Thoracic aorta (tissue), 2 donors: Measurements from ENCODE around the gene SDHAF3. TPM values are rescaled to one million over a fixed set of nuclear protein-coding genes. Genes with fewer than 3 reads are reported as not detected.

ENCODE experiments used
- ATAC-seq: fragments of 150-250 bp; one replicate; pipeline ENCODE4 v1.8.0; 2017; ENCODE audit warnings: low read depth; ENCODE audit not compliant: insufficient number of reproducible peaks, low FRiP score
- DNase-seq: peaks from one replicate; pipeline ENCODE4 v3.0.0-alpha.2; 2020; ENCODE audit warnings: low spot score
- H3K27ac ChIP-seq, 2 donors: fragments of 200-600 bp; sonication (generic); 1 replicate in 1 of 2; 2 replicates in 1 of 2; pipeline ENCODE4 v1.5.1; 2016; ENCODE audit warnings: mild to moderate bottlenecking in 2 of 2, moderate library complexity in 2 of 2
- H3K27me3 ChIP-seq: fragments of 200-600 bp; sonication (generic); replicated peaks from 2 replicates; pipeline ENCODE4 v1.6.0; 2016; ENCODE audit warnings: mild to moderate bottlenecking; ENCODE audit not compliant: insufficient read depth
- H3K36me3 ChIP-seq: fragments of 200-600 bp; sonication (generic); one replicate; pipeline ENCODE4 v1.5.1; 2016
- H3K4me1 ChIP-seq, 2 donors: fragments of 200-600 bp; sonication (generic); 1 replicate in 1 of 2; 2 replicates in 1 of 2; pipeline versions ENCODE4 v1.5.1 to v1.6.0; 2016; ENCODE audit warnings: low read depth in 2 of 2, mild to moderate bottlenecking in 1 of 2; ENCODE audit not compliant: control insufficient read depth in 1 of 2
- H3K4me3 ChIP-seq: fragments of 200-600 bp; sonication (generic); 2 replicates; pipeline ENCODE4 v1.5.1; 2016; ENCODE audit warnings: mild to moderate bottlenecking
- H3K9me3 ChIP-seq: fragments of 200-600 bp; sonication (generic); 2 replicates; pipeline ENCODE4 v1.5.1; 2016
- CTCF ChIP-seq: fragments of 200-600 bp; sonication (generic); IDR thresholded peaks from one replicate; pipeline ENCODE4 v1.5.1; 2019; ENCODE audit warnings: antibody characterized with exemption
- total RNA-seq, 2 donors: library from RNA; depleted of rRNA; stranded (reverse); fragments of >200 nt; gene quantifications; one replicate each; pipeline versions ENCODE4 v1.1.0 to v1.2.3, GENCODE V29; 2016

The SDHAF3 gene
- total RNA-seq, 2 donors from 2014 or later = 1.1 to 3.5 TPM

DNA sequence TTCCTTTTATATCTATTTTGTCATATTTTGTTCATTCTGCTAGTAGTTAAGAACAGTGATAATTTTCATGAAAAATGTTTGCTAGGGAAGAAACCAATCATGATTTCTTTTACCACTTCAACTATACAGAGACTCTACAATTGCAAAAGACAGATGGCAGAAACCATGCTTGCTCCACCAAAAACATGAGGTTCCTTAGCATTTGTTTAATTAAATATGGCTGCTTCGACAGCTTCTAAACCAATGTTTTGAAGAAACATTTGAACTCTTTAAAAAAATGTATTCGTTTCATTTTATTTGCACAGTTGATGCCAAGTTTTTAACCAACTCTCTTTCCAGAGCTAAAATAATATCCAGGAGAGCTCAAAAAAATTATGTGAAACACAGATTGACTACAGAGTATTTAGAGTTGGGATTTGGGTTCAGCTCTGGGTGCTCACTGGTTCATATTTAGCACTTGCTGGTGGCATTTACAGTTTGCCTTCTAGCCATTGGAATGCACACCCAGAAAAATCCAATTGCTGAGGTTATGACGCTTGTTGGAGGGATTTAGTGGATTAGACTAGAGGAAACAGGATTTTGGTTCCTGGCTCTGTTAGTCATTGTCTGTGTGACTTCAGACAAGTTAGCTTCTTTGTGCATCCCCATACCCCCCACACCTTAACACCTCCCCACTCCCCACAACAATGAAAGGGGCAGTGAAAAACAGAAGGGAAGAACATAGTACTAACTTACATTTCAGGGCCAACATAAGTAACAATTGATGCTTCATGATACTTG is 35.8 kb upstream of the SDHAF3 start:
- Histone ChIP-seq H3K27me3 (no peaks in the 10 kb centered on the region), H3K27ac (no peak overlapping the region), H3K9me3 (no peaks in the 10 kb centered on the region), H3K4me1 (no peaks in the 10 kb centered on the region), H3K36me3 (no peaks in the 10 kb centered on the region), H3K4me3 (no peak overlapping the region)
- no peak for ATAC-seq
- DNase-seq = no peak
- no peak for TF ChIP-seq CTCF

DNA sequence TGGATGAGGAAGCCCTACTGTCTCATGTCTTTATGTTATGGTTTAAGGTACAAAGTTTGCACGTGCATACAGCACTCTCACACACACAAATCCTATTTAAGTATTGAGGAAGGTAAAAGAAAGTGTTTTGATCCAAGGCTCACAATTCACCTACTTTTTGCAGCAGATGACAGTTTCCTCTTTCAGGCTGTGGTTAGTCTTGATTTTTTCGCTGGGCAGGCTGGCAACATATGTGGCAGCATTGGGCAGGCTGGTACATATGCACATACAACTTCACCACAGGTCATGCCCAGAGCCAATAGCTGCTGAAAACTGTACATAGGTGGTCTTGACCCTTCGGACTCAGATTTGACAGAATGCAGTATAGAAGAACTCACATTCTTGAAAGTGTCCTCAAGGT is 29.1 kb upstream of the SDHAF3 start:
- Histone ChIP-seq H3K27ac (no peak overlapping the region), H3K9me3 (no peaks in the 10 kb centered on the region), H3K27me3 (no peaks in the 10 kb centered on the region), H3K36me3 (no peaks in the 10 kb centered on the region), H3K4me1 (no peaks in the 10 kb centered on the region), H3K4me3 (no peak overlapping the region)
- DNase-seq (no peak), ATAC-seq (no peak)
- TF ChIP-seq CTCF = no peak

- Histone ChIP-seq H3K27ac (no peak overlapping the region), H3K9me3 (no peaks in the 10 kb centered on the region), H3K36me3 (no peaks in the 10 kb centered on the region), H3K4me3 (no peak overlapping the region), H3K4me1 (no peaks in the 10 kb centered on the region), H3K27me3 (no peaks in the 10 kb centered on the region)
- no peak for TF ChIP-seq CTCF
- ATAC-seq = no peak
- no peak for DNase-seq
These were observed 27.7 kb upstream of the SDHAF3 start for GRCh38 chr7:97089771-97090170.

DNA sequence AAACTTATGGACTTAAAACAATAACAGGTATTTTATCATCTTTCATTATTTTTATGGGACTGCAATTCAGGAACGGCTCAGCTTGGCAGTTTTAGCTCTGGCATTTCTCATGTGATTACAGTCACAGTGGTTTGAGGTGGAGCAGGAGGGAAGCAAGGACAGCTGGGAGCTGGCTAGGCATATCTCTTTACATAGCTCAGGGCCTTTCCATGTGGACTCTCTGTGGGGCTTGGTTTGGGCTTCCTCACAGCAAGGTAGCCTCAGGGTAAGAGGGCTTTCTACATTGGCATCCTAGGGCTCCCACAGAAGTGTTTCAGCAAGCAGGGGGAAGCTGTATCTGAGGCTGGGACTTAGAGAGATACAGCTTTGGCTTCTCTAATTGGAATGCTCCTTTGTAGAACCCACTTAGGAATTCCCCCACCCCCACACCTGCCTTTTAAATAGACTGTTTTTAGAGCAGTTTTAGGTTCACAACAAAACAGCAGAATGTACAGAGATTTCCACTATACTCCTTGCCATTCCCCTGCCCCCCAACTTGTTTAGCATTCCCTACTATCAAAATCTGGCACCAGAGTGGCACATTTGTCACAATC is 26.6 kb upstream of the SDHAF3 start:
- ATAC-seq (no peak), DNase-seq (no peak)
- Histone ChIP-seq H3K36me3 (no peaks in the 10 kb centered on the region), H3K27ac (no peak overlapping the region), H3K27me3 (no peaks in the 10 kb centered on the region), H3K9me3 (no peaks in the 10 kb centered on the region), H3K4me3 (no peak overlapping the region), H3K4me1 (no peaks in the 10 kb centered on the region)
- TF ChIP-seq CTCF = no peak

GRCh38 chr7:97094284-97094930 is 23.1 kb upstream of the SDHAF3 start:
- Histone ChIP-seq H3K4me3 (no peak overlapping the region), H3K27ac (no peak overlapping the region), H3K27me3 (no peaks in the 10 kb centered on the region), H3K9me3 (no peaks in the 10 kb centered on the region), H3K36me3 (no peaks in the 10 kb centered on the region), H3K4me1 (no peaks in the 10 kb centered on the region)
- DNase-seq (no peak), ATAC-seq (no peak)
- no peak for TF ChIP-seq CTCF
